SHP77 treated with DMSO at 0.1 percent for 48 hours (cell line): ENCODE measurements around the gene HDHD5.

Experiments
- DNase-seq: peaks from one replicate; lab custom pipeline; 2025; lab: John Stamatoyannopoulos, UW

Gene HDHD5

GRCh38 chr22:17105143-17106129, 53.6 kb downstream of the HDHD5 start:
- no peak for DNase-seq

GRCh38 chr22:17104336-17104935, 54.6 kb downstream of the HDHD5 start:
- no peak for DNase-seq

DNA sequence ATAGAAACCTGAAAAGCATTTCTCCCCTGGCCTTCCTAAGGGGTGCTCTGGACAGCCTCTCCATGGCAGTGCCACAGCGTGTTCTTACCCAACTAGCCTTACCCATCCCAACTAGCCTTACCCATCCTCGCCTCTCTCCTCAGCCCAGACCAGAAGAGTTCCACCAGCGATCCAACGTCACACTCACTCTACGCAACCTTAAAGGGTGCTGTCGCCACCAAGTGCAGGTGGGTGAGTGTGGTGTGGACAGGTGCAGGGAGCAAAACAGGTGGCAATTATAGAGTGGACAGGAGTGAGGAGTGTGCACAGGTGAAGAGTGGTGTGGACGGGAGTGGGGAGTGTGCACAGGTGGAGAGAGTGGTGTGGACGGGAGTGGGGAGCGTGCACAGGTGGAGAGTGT, 55.7 kb downstream of the HDHD5 start:
- no peak for DNase-seq

GRCh38 chr22:17102297-17102667, 56.8 kb downstream of the HDHD5 start:
- no peak for DNase-seq

GRCh38 chr22:17101475-17102296, 57.4 kb downstream of the HDHD5 start:
- DNase-seq = no peak

GRCh38 chr22:17100621-17101020, 58.5 kb downstream of the HDHD5 start:
- DNase-seq = no peak

DNA sequence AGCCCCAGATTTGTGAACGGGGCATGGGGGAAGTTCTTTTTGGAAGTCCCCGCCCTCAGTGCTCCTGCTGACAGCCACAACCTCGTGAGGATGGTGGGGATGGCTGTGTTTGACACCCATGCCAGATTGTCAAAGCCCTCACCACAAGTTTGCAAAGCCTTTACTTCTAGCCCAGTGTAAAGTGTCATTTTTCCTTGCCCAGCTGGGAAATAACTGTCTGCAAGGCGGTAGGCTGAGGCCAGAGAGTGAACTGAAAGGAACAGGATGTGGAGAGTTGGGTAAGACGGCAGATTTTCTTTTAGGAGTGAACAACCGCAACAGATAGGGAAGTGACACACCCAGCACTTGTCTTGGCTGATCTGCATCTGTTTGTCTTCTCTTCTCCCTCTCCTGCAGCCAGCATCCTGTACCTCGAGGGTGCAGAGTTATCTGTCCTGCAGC, 60.7 kb downstream of the HDHD5 start:
- DNase-seq = no peak

GRCh38 chr22:17097701-17098100, 61.4 kb downstream of the HDHD5 start:
- DNase-seq = no peak

DNA sequence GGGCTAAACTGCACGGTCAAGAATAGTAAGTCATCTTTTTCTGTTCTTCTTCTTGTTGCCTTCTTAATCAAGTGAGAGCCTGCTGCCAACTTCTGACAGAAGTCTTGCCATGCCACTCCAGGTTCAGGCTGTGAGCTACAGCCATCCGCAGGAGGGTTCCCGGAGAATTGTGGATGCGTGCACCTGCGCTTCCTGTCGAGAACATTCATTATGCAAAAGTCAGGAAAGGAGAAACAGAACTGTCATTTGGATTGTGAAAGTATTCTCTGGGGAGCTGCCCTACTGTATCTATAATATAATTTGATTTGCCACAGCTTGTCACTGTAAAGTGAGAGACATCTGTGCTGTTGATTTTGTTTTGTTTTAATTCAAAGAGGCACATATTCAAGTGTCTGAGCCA, 62.0 kb downstream of the HDHD5 start:
- DNase-seq = no peak

DNA sequence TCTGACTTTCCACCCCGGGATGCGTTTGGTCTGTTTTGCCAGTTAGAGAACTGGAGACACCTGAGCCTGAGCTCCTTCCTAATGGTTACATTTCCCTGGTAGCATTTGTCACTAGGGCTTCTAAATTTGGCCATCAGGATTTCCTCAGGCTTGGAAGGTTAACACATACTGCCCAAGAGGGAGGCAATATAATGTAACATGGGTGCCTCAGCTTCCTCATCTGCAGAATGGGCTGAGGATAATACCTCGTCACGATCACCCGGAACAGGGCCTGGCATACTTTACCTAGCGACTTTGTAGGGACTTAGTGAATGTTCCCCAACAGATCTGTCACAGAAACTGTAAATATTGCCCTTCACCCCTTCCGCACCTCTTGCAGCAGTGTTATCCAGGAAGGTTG, 63.0 kb downstream of the HDHD5 start:
- DNase-seq = no peak

DNA sequence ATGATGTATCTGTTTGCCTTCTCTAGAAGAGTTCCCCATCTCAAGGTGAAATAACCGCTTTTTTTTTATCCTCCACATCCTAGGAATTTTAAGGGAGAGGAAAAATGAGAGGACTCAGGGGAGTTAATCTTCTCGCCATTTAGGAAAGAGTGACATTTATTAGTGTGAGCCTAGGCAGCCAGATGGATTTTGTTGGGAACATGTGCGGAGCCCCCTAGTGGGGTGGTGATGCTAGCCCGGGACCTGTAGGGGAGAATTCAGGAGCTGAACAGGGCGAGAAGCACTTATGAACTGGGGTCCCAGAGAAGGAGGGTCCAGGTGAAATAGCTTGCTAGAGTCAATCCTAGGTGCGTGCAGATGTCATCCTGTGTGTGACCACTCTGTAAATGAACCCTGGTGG, 63.5 kb downstream of the HDHD5 start:
- no peak for DNase-seq

GRCh38 chr22:17093081-17093480, 66.0 kb downstream of the HDHD5 start:
- no peak for DNase-seq

GRCh38 chr22:17091851-17092250, 67.2 kb downstream of the HDHD5 start:
- no peak for DNase-seq

DNA sequence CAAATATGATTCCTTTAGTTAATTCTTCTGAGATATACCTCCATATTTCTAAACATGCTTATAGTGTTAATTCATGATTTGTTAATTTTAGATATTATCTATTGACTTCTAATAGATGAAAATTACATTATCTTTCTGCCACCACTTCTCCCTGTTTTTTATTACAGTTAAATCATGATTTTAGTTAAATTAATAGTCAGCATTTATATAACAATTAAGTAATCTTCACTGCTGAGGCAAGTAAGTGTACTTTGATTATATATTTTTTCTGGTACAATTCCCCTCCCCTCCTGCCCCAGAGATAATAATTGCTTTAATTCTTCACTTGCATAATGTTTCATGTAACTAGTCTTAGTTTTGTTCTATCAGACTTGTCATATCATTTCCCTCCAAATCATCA, 68.5 kb downstream of the HDHD5 start:
- no peak for DNase-seq
